Esophagus squamous epithelium (tissue), 5 donors: ENCODE data around the gene LAMC3. TPM values are rescaled to one million over a fixed set of nuclear protein-coding genes. Genes with fewer than 3 reads are reported as not detected.

ENCODE experiments used
- DNase-seq: peaks from one replicate; lab custom pipeline; 2025; lab: John Stamatoyannopoulos, UW
- H3K27ac ChIP-seq, 4 donors: fragments of 200-600 bp; sonication (generic); one replicate each; pipeline ENCODE4 v1.5.1; 2016 to 2019; ENCODE audit warnings: mild to moderate bottlenecking in 1 of 4
- H3K27me3 ChIP-seq, 4 donors: fragments of 200-600 bp; sonication (generic); 1 replicate in 3 of 4; 2 replicates in 1 of 4; pipeline versions ENCODE4 v1.5.1 to v1.6.0; 2017 to 2021; ENCODE audit warnings: antibody characterized with exemption in 1 of 4
- H3K36me3 ChIP-seq, 3 donors: fragments of 200-600 bp; sonication (generic); one replicate each; pipeline ENCODE4 v1.5.1; 2016 to 2019
- H3K4me1 ChIP-seq, 3 donors: fragments of 200-600 bp; sonication (generic); one replicate each; pipeline ENCODE4 v1.5.1; 2017 to 2019
- H3K4me3 ChIP-seq, 4 donors: fragments of 200-600 bp; sonication (generic); 1 replicate in 3 of 4; 2 replicates in 1 of 4; pipeline ENCODE4 v1.5.1; 2016 to 2019; ENCODE audit warnings: mild to moderate bottlenecking in 2 of 4, moderate library complexity in 1 of 4
- H3K9me3 ChIP-seq, 3 donors: fragments of 200-600 bp; sonication (generic); one replicate each; pipeline ENCODE4 v1.5.1; 2016 to 2019
- CTCF ChIP-seq, 6 experiments: fragments of 450-650 bp in 4 of 6; fragments of 200-600 bp in 2 of 6; sonication (generic) in 2 of 6; IDR thresholded peaks; one replicate each; pipeline ENCODE4 v1.5.1; 2016 to 2019; ENCODE audit warnings: antibody characterized with exemption in 6 of 6, mild to moderate bottlenecking in 4 of 6, moderate library complexity in 4 of 6
- POLR2A ChIP-seq, 4 donors: fragments of 450-650 bp; IDR thresholded peaks; one replicate each; pipeline ENCODE4 v1.6.1; 2017; ENCODE audit warnings: antibody characterized with exemption in 4 of 4, mild to moderate bottlenecking in 4 of 4, moderate library complexity in 3 of 4
- WGBS, 2 donors: methylation state at CpG; one replicate each; pipeline ENCODE4 v1.1.5; 2018; 5-methylcytosine and 5-hydroxymethylcytosine counted together
- intact Hi-C: fragments of 100-400 bp; cut with DNase I; formaldehyde crosslinking; loops from one replicate; pipeline ENCODE4 v1.15.0; 2022
- total RNA-seq, 4 donors: library from RNA; depleted of rRNA; stranded (reverse); fragments of >200 nt; gene quantifications; one replicate each; pipeline ENCODE4 v1.1.0, GENCODE V29; 2016
- donor health status: DM: yes; HTN: yes; CAD: no.

LAMC3 gene
- total RNA-seq, 4 donors from 2014 or later, result 0.53 to 4.6 (median 2.7) TPM

GRCh38 chr9:130995086-130996011 lies 13.6 kb upstream of the LAMC3 start:
- no peak overlapping the region for H3K27ac ChIP-seq
- H3K4me3 ChIP-seq, result no peak overlapping the region
- no peaks in the 10 kb centered on the region for H3K4me1 ChIP-seq
- no peaks in the 10 kb centered on the region for H3K9me3 ChIP-seq
- intact Hi-C loops, result no loop called here
- peaks cover 0 to 80% (median 0%) of the 10 kb centered on the region in 4 donors for H3K27me3 ChIP-seq
- TF ChIP-seq CTCF (IDR thresholded peaks at IDR 0.05), result no peak
- TF ChIP-seq POLR2A (IDR thresholded peaks at IDR 0.05), result no peak
- WGBS, 2 donors, result 51 to 56% methylated on average over 9 of the region's 15 CpGs
- no peaks in the 10 kb centered on the region for H3K36me3 ChIP-seq
- no peak for DNase-seq

- H3K36me3 ChIP-seq, result no peaks in the 10 kb centered on the region
Observed at GRCh38 chr9:130996205-130996604, 12.8 kb upstream of the LAMC3 start.

GRCh38 chr9:130996676-130997394 lies 12.1 kb upstream of the LAMC3 start:
- Histone ChIP-seq H3K9me3 (no peaks in the 10 kb centered on the region), H3K4me1 (no peaks in the 10 kb centered on the region), H3K4me3 (no peak overlapping the region), H3K36me3 (no peaks in the 10 kb centered on the region), H3K27ac (no peak overlapping the region), H3K27me3 (peaks cover 0 to 82% (median 0%) of the 10 kb centered on the region in 4 donors)
- DNase-seq, result no peak
- TF ChIP-seq CTCF (IDR thresholded peaks at IDR 0.05) (no peak), POLR2A (IDR thresholded peaks at IDR 0.05) (no peak)
- 56 to 63% methylated on average over 12 to 13 of the region's 14 CpGs for whole genome bisulfite sequencing, 2 donors
- intact Hi-C loops, result no loop called here

More at GRCh38 chr9:130996205-130996604, 12.8 kb upstream of the LAMC3 start:
- DNase-seq, result no peak
- Histone ChIP-seq H3K4me3 (no peak overlapping the region), H3K27ac (no peak overlapping the region), H3K9me3 (no peaks in the 10 kb centered on the region), H3K27me3 (peaks cover 0 to 82% (median 0%) of the 10 kb centered on the region in 4 donors), H3K4me1 (no peaks in the 10 kb centered on the region)
- intact Hi-C loops, result no loop called here
- 87 to 91% methylated on average over 8 of the region's 8 CpGs for WGBS, 2 donors
- TF ChIP-seq CTCF (IDR thresholded peaks at IDR 0.05) (no peak), POLR2A (IDR thresholded peaks at IDR 0.05) (no peak)

- no peak for TF ChIP-seq POLR2A (IDR thresholded peaks at IDR 0.05)
- no peak for TF ChIP-seq CTCF (IDR thresholded peaks at IDR 0.05)
- no peak overlapping the region for H3K4me3 ChIP-seq
- no peaks in the 10 kb centered on the region for H3K36me3 ChIP-seq
- DNase-seq, result no peak
- no peaks in the 10 kb centered on the region for H3K4me1 ChIP-seq
- peaks cover 0 to 79% (median 0%) of the 10 kb centered on the region in 4 donors for H3K27me3 ChIP-seq
- no peaks in the 10 kb centered on the region for H3K9me3 ChIP-seq
- no peak overlapping the region for H3K27ac ChIP-seq
- WGBS, 2 donors, result 50 to 54% methylated on average over 1 to 2 of the region's 2 CpGs
- intact Hi-C loops, result no loop called here
Observed at GRCh38 chr9:130997395-130997684, 11.6 kb upstream of the LAMC3 start.
